NCI-H2196 (cell line): Measurements from ENCODE around the gene NOVA1.

ENCODE experiments used
- DNase-seq: peaks from one replicate; lab custom pipeline; 2025; ENCODE audit not compliant: unreplicated experiment; lab: John Stamatoyannopoulos, UW

The NOVA1 gene

DNA sequence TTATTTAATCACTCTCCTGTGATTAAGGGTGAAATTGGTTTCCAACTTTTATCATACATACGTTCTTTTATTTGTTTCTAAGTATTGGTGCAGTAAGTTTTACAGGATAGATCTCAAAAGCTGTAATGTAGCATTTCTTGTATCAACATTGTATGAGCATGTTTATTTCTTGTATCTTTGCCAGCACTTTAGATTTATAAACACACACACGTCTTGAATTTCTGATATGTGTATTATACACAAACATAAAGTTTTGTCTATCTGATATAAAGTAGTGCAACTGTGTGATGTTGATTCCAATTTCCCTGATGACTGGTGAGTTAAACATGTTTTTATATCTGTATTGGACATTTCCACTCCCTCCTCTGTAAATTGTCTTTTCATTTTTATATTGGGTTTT is 134.7 kb downstream of the NOVA1 start:
- DNase-seq, result no peak

DNA sequence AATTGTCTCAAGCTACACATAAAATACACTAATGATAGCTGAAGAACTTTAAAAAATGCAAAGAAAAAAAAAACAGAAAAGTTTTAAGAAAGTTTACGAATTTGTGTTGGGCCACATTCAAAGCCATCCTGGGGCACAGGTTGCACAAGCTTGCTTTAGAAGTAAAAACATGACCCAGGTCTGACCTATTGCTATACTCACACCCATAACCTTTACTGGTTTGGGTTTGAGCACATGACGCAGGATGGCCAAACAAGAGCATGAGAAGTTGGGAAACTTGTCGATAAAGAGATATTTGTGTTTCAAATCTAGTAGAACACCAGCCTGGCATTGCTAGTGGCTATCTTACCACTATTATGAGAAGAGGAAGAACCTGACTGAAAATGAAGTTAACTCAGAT is 143.7 kb downstream of the NOVA1 start:
- DNase-seq, result no peak

DNA sequence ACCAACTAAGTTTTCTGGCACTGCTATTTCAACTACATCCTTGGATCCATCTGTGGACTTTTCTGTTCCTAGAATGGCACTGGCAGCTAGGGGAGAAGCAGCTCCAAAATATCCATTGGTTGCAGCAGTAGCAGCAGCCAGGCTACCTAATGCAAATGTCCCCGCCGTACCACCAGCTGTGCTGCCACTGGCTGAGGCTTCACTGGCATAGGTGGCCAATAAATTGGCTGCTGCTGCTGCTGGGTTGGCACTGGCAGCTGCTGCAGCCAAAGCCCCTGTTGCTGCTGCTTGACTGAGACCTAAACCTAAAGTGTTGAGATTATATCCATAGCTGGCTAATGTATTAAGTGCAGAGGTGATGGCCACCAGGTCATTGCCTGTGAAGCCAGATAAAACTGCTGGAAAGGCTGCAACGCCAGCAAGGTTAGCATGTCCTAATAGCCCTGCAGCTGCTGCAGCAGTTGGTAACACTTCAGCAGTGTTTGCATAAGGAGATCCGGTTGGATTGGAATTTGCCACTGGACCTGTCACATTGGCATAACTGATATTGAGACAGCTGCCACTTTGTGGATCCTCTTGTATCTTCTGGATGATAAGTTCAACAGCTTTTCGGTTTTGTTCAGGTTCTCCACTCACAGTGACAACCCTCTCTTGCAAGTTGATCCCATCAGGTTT is 149.5 kb downstream of the NOVA1 start:
- DNase-seq, result peak; percentile 75

DNA sequence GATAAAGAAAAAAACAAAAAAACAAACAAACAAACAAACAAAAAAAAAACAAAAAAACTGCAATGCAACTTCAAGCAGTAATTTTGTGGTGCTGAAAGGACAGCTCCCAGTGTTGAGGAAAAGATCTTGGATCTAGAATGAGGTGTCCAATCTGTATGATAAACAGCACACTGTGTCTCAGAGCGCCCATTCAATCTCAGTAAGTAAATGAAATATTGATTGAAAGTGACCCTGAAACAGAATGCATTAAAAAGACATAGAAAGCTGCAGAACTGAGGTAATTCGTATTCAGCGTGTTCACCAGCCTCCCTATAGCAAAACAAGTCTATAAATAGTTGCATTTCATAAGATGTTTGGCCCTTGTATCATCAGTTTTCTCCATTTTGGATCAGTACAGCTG is 153.0 kb downstream of the NOVA1 start:
- no peak for DNase-seq

DNA sequence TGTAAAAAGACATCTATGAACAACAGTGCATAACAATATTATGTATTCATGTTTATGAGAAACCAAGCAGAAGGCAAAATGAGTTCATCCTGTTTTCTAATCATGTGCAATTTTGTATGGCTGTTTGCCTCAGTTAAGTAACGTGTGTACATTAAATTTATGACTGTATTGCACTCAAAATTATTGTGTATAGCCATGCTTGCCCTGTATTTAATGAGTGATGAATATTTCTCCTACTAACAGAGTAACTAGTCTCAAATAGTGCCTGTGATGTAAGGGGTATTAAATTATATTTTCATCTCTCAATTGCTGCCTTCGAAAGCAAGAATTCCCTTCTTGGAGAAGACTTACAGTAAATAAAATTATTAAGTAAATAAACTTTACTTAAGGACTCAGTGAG is 154.2 kb downstream of the NOVA1 start:
- DNase-seq, result no peak

DNA sequence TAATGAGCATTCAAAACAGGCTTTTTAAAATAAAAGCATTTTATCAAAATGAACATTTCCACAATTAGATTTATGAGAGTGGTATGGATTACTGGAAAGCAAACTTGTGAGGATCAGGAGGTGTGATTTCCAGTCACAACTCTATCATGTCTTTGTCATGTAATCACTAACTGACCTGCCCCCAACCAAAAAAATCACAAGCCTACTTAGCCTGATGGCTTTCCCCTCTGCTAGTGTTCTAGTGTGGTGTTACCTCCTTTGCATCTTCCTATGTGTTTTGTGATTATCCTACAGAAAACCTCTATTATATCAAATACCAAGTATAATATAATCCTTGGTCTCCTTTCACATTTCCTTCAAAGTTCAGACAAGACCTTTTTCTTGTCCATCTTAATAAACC is 168.6 kb downstream of the NOVA1 start:
- no peak for DNase-seq

DNA sequence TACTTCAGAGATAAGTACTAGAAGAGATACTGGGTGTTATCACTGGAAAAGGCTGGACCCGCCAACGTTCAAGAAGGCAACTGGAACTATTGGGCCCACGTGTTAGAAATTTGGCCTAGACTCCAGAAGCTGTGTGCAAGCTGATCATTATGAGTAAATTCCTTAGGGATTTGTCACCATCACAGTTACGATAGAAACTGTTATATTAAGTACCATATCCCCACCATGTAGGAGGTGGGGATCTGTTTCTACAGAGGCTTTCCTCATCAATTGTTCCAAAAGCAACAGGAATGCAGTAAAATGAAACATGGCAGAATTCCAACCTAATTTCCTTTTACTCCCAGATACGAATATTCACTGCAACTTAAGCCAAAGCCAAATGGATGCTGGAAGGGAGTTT is 170.7 kb downstream of the NOVA1 start:
- DNase-seq, result no peak

DNA sequence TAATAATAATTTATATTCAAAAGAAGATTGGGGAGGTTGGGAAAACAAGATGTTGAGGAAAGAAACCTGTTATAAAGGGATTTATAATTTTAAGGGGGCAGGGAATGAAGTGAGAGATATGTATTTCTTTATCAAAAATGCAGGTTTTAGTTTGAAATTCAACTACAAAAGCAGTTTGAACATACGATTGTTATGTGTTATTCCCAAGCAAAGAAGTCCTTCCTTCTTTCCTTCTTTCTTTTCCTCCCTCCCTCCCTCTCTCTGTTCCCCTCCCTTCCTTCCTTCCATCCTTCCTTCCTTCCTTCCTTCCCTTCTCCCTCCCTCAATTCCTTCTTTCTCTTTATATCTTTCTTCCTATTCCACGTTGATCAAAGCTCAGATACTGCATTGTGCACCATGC is 173.3 kb downstream of the NOVA1 start:
- DNase-seq, result no peak

DNA sequence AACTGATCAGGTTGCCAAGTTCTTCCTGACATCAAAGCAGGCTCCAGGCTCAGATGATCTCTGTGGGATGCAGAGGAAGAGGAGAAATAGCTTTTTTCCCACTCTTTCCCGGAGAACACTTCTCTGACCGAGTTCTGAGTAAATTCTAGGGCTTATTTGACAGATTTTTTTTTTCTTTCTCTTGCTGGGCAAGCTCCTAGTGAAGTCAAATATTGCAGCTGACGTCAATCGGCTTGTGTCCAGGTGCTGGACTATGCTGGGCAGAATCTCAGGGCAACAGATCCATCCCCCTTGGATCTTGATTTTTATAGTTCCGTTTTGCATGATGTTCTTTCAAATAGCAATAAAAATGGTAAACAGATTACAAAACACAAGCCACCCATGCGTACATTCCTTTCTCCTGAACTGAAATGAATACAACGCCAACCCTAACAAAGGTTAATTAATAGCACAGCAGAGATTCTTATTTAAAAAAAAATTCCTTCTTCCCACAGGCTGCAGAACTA is 182.2 kb downstream of the NOVA1 start:
- DNase-seq, result no peak

DNA sequence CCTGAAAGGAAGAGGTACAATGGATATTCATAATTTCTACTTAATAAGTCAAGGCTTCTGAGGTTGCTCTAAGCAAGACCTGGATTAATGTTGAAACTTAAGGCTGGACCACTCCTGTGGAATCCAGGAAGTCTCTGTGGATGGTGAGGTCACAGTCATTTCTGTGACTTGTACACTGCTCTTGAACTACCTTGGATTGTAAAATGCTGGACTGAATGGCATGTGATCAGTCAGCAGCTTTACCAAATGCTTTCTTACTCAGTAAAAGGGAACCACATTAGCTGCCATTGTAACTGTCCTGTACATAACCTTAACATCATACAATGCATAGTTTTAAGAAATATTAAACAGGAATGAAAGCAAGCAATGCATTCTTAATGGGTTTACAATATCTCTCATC is 182.9 kb downstream of the NOVA1 start:
- DNase-seq, result no peak

DNA sequence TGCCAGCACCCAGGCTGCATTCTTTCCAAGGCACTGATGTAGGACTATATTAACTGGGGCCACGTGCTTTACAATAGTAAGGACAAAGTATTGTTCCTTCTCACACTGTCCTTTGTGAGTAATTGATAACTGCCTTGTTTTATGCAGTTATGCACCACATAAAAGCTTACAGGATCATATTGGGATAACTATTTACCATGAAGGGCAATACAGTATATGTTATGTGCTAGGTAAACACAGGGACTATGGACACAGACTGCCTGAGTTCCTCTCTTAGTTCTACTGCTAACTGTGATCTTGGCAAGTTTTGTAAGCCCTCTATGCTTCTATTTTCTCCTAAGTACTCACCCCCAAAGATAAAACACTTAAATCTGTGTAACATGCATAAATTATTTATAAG is 183.7 kb downstream of the NOVA1 start:
- DNase-seq, result no peak

DNA sequence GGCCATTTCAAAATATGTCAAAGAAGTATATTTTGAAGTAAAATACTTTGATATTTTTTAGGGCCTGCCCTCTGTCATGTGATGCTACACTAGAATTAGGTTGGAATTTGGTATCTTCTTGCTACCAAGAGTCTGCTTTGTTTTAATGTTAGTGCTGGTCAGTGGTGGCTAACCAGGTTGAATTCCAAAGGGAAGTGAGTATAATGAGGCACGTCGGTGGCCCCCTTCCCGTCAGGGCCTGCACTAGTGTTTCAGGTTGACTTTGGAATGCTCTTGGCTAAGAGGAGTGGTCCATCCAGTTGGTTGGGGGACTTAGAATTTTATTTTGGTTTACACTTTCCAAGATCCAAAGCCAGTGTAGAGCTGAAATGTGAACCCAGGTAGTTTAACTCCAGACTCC is 185.4 kb downstream of the NOVA1 start:
- DNase-seq, result no peak

DNA sequence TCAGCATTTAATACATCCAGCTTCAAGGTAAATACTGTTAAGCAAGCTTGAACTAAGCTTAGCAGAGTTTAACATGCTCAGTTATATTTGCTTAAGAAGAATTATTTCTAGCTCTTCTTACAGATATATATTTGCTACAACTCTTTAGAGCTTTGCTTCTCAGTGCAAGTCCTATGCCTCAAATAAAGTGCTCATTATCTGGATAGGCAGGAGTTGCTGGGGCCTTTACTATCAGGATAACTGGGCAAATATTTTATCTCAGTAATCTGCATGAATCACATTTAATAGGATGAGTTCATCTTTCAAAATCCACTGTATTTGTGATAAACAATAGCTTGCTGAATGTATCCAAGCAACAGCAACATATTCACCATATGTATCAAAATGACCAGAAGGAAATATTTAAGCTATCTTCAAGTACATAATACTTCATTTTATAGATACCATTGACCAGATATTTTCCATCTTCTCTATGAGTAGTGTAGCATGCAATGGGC is 187.6 kb downstream of the NOVA1 start:
- no peak for DNase-seq

DNA sequence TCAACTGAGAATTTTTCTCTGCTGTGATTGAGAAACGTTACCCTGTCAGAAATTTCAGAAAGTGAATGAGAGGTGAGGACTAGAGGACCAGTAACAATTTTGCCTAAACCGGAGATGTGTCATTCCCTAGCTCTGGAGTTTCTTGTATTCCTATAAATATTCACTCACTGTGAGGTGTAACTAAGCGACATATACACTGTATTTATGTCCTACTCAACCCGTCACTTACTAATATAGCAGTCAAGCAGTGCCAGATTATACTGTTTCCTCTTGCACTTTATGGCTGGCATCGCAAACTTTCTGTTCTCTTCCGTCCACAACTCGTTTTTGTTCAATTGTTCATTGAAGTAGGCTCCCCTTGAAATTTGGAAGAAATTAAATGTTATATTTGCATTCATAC is 192.9 kb downstream of the NOVA1 start:
- no peak for DNase-seq

DNA sequence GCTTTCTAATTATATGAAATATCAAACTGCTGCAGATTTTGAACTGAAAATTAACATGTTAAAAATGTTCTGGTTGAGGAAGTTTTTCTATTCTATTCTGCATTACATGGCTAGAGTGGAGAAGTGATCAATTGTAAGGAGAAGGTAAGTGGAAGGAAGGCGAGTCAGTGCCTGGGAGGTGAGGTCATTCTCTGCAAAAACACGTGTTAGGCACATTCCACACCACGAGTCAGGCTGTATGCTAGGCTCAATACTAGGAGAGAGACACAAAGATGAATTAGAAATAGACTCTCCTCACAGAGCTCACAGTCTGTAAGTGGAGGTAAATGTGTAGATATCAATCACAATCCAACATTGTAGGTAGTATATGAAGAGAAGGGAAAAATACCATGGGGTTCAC is 194.1 kb downstream of the NOVA1 start:
- no peak for DNase-seq

DNA sequence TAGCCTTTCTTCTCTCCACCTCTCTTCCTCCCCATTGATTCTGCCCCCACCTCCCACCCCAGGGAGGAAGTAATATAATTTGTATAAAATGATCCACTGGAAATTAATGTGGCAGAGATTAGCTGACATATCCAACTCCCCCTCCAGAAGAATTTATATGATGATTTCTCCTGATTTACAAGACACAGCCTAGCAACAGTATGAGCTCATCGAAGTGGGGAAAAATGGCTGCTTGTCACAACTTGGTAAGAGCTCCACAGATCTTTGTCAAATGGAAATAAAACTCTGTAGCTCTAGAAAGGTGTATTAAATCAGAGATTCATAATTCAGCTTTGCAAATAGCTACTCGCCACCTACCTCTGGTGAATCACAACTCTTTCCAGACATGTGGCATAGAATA is 195.7 kb downstream of the NOVA1 start:
- DNase-seq, result no peak

DNA sequence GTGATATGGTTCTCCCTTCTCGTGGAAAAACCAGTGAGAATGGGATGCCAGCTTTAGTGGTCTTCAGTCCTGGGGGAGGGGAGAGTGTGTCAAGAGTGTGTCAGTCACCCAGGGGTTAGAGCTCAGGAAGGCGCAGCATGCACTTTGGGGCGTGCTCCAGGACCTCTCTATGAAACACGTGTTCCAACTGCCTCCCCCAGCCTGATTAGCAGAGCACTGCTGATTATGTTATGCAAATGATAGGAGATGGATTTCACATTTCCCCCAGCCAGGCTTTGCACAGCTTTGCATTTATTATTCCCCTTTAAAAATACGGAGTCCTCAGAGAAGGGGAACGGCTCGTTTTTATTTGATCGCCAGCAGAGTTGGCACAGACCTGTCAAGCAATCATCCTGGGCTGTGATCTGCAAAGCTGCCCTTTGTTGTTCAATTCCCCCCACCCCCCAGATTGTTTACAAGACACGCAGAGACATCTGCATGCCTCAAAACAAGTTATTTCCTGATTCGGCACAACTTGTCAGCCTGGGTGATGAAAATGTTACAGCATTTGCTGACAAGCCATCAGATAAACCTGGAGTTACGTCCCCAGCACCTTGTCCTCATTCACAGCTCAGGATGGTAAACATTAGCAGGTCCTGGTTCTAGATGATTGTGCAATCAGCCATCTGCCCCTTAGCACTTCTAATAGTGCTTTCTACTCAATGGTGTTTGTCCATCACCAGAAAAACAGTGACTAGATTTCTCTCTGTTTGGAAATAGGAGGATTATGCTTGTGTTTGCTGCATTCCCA is 196.5 kb downstream of the NOVA1 start:
- peak; percentile 47 for DNase-seq

DNA sequence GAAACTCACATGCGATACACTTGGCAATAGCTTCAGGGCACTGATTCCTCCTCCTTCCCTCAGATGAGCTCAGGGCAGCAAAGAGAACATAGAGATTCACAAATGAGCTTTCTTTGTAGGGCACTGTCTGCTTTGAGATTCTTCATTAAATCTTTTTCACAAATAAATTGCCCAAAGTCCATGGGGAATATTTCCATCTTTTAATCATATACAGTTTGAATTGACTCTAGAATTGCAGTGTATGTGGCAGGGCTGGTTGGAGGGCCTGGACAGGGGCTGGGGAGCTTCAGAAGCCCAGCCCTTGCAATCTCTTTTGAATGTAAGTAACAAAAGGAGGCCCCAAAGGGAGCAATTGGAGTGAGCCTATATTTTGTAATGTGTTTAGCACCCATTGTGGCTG is 197.5 kb downstream of the NOVA1 start:
- no peak for DNase-seq

DNA sequence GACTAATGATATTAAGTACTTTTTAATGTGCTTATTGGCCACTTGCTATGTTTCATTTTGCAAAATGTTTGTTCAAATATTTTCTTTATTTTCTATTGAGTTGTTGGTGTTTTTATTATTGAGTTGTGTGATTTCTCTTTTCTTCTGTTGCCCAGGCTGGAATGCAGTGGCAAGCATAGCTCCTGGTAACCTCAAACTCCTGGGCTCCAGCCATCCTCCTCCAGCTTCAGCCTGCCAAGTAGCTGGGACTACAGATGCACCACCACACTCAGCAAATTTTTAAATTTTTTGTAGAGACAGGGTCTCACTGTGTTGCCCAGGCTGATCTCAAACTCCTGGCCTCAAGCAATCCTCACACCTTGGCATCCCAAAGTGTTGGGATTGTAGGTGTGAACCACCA is 199.2 kb downstream of the NOVA1 start:
- DNase-seq, result no peak
